ENCODE data around the gene VWF. TPM values are rescaled to one million over a fixed set of nuclear protein-coding genes. Genes with fewer than 3 reads are reported as not detected.

The VWF gene
- total and polyA plus RNA-seq, 2 of the 4 experiments (the other 2 are of a cell fraction): under 0.01 to 0.09 TPM

DNA sequence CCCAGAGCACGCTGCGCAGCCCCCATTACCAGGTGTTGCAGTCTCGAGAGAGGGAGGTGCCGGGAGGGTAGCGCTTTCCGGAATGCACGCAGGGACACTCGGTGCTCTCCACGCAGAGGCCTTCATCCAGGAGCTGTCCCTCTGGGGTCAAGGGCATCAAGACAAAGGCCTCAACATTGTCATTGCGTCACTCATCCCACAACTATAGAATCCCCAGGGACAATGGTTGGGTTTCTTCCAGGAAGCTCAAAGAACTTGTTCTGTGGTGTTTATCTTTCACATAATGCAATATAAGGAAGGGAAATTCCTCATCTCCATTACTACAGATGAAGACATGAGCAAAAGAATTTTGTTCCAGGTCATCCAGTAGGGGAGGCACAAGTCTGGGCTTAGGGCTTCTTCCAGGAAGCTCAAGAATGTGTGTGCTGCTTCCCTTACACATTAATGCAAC lies 52.1 kb downstream of the VWF start:
- dilution Hi-C loops (cut with HindIII; ENCODE audit: low sequenced_read_pairs, unreplicated experiment): no loop called here
- CTCF ChIA-PET: interaction anchor here (0.8 to 1.5 kb wide), 2 partner anchors 12 to 212 kb away, joined by 3 read pairs; no protein-coding TSS in a partner anchor
- H4K8ac ChIP-seq (ENCODE audit: low read depth in 2 of 2, low read length in 2 of 2): no peak overlapping the region

More for the DNA sequence above, 52.1 kb downstream of the VWF start:
- Histone ChIP-seq H2AK9ac (replicated peaks; ENCODE audit: low read depth, low read length, poor library complexity) (no peak overlapping the region), H4K5ac (ENCODE audit: low read depth, low read length) (no peak overlapping the region), H2BK15ac (ENCODE audit: low read depth, low read length) (0 out of 3 replicates have a peak overlapping the region, but pooled peaks have one; percentile 11), H3K4ac (ENCODE audit: low read depth, low read length) (no peak overlapping the region), H3K4me2 (ENCODE audit: low read depth, low read length) (no peak overlapping the region), H3K23ac (ENCODE audit: low read depth, low read length) (no peak overlapping the region), H2BK20ac (ENCODE audit: low read depth, low read length) (peak overlapping the region; percentile 68; the same call in 1 of the 2 replicates), H4K20me1 (ENCODE audit: insufficient read depth, low read length) (no peaks in the 10 kb centered on the region), H4K91ac (ENCODE audit: insufficient read depth, low read depth, low read length) (no peak overlapping the region), H3K36me3 (ENCODE audit: control insufficient read depth, insufficient read depth, low read length) (no peaks in the 10 kb centered on the region), H2AFZ (replicated peaks; ENCODE audit: low read length, poor library complexity) (no peak overlapping the region), H3K56ac (ENCODE audit: extremely low read depth, insufficient read depth, low read length) (no peak overlapping the region), H3K14ac (replicated peaks; ENCODE audit: low read depth, low read length) (peak overlapping the region; percentile 77), H2BK5ac (ENCODE audit: low read depth, low read length, poor library complexity, severe bottlenecking) (no peak overlapping the region), H3K18ac (ENCODE audit: low read depth, low read length) (no peak overlapping the region), H3K27ac (ENCODE audit: insufficient read depth, low read length) (no peak overlapping the region), H3K4me1 (ENCODE audit: control insufficient read depth, insufficient read depth, low read length) (peaks cover 15% of the 10 kb centered on the region), H2BK120ac (ENCODE audit: low read depth, low read length) (peak overlapping the region; percentile 69), H3K9ac (ENCODE audit: low read depth, low read length) (no peak overlapping the region), H3K4me3 (ENCODE audit: insufficient read depth, low read depth, low read length) (no peak overlapping the region), H3K27me3 (ENCODE audit: control insufficient read depth, insufficient read depth, low read length) (no peaks in the 10 kb centered on the region), H2AK5ac (ENCODE audit: low read depth, low read length) (peak overlapping the region; percentile 48; the same call in 1 of the 2 replicates), H3K9me3 (ENCODE audit: control insufficient read depth, insufficient read depth, low read length) (no peaks in the 10 kb centered on the region), H3K9me1 (ENCODE audit: insufficient read depth, low read length) (peaks cover 27% of the 10 kb centered on the region), H3K79me1 (ENCODE audit: low read depth in 1 of 2, low read length in 2 of 2) (no peaks in the 10 kb centered on the region)
- intact Hi-C loops (cut with micrococcal nuclease): no loop called here
- BruUV-seq (replicated peaks): no TSS peak
- 100% methylated on average over 4 of the region's 10 CpGs; no CpG with 5 or more reads in 1 of the 2 experiments for WGBS, 2 experiments (ENCODE audit: extremely low coverage in 2 of 2, insufficient read length in 1 of 2)
- POLR2A ChIA-PET (ENCODE audit: unreplicated experiment): no interaction called here
- peak; percentile 62 for TF ChIP-seq RAD21 (IDR thresholded peaks at IDR 0.05; ENCODE audit: low read length)
- peak; percentile 74 for TF ChIP-seq CEBPB (IDR thresholded peaks at IDR 0.05; ENCODE audit: low read depth, low read length)
- peak; percentile 36 for TF ChIP-seq SMC3 (IDR thresholded peaks at IDR 0.05; ENCODE audit: low read depth, low read length)
- TF ChIP-seq NFE2L2 (IDR thresholded peaks at IDR 0.05; ENCODE audit: low read depth, low read length): no peak
- TF ChIP-seq, protein P1, sequence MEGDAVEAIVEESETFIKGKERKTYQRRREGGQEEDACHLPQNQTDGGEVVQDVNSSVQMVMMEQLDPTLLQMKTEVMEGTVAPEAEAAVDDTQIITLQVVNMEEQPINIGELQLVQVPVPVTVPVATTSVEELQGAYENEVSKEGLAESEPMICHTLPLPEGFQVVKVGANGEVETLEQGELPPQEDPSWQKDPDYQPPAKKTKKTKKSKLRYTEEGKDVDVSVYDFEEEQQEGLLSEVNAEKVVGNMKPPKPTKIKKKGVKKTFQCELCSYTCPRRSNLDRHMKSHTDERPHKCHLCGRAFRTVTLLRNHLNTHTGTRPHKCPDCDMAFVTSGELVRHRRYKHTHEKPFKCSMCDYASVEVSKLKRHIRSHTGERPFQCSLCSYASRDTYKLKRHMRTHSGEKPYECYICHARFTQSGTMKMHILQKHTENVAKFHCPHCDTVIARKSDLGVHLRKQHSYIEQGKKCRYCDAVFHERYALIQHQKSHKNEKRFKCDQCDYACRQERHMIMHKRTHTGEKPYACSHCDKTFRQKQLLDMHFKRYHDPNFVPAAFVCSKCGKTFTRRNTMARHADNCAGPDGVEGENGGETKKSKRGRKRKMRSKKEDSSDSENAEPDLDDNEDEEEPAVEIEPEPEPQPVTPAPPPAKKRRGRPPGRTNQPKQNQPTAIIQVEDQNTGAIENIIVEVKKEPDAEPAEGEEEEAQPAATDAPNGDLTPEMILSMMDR (conservative IDR thresholded peaks at IDR 0.05; ENCODE audit: low read depth, low read length): peak; percentile 55
- TF ChIP-seq RCOR1 (IDR thresholded peaks at IDR 0.05; ENCODE audit: insufficient replicate concordance, low read length): no peak
- TF ChIP-seq POLR2A (IDR thresholded peaks at IDR 0.05; ENCODE audit: low read depth, low read length): no peak
- TF ChIP-seq, protein P2, sequence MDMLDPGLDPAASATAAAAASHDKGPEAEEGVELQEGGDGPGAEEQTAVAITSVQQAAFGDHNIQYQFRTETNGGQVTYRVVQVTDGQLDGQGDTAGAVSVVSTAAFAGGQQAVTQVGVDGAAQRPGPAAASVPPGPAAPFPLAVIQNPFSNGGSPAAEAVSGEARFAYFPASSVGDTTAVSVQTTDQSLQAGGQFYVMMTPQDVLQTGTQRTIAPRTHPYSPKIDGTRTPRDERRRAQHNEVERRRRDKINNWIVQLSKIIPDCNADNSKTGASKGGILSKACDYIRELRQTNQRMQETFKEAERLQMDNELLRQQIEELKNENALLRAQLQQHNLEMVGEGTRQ (IDR thresholded peaks at IDR 0.05; ENCODE audit: low read depth, low read length): no peak
- peak; percentile 33; the same call in 1 of the 2 replicates for ATAC-seq (ENCODE audit: low read depth)
- peak; percentile 79 for DNase-seq
- in situ Hi-C loops (cut with MboI; ENCODE audit: low sequenced_read_pairs): no loop called here

All from IMR-90 (cell line).